ENCODE results near the gene RASSF5. TPM values are rescaled to one million over a fixed set of nuclear protein-coding genes. Genes with fewer than 3 reads are reported as not detected.

The RASSF5 gene
- total and polyA plus RNA-seq, 9 of the 15 experiments (the other 6 are each of a cell fraction or from before 2014, with no cell fraction given), result 6.1 to 41.0 (median 25.2) TPM

DNA sequence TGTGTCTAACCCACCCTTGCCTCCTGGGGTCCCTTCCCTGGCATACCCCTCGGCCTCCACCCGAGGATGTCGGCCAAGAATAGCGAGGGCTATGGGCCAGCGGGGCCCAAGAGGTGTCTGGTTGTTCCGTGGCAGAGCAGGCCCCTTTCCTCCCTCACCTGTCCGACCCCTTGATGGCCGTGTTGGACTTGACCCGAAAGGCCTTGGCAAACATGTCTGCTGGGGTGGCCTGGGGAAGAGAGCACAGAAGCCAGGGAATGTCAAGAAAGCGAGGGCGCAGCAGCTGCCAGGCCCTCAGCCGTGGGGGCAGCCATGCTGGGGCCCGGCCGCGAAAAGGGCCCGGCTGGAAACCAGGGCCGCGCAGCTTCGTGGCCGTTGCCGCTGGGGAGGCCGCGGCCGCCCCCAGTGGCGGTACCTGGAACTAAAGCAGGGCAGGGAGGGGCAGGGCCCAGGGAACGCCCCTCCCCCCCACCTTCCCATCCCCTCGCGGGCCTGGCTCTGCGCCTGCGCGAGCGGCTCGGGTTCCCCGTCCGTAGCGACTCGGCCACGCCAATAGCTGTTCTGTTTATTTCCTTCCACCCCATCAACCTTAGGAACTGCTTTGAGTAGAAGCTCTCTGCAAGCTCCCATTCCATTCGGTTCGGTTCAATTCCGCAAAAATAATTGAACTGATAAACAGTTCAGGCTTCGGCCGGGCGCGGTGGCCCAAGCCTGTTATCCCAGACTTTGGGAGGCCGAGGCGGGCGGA is 105.0 kb downstream of the RASSF5 start, which contains the start of gene EIF2D (continued):
- TF ChIP-seq TEAD4 (IDR thresholded peaks at IDR 0.05; ENCODE audit: low read length), result peak; percentile 49
- TF ChIP-seq TEAD4 (CRISPR knock-in tag; IDR thresholded peaks at IDR 0.05; ENCODE audit: borderline replicate concordance), result no peak
- 0 out of 2 replicates have a peak, but pooled peaks have one; percentile 54 for TF ChIP-seq MYNN (IDR thresholded peaks at IDR 0.05)
- TF ChIP-seq MYNN (CRISPR knock-in tag; IDR thresholded peaks at IDR 0.05), result no peak
- TF ChIP-seq HNRNPH1 (optimal IDR thresholded peaks at IDR 0.05; ENCODE audit: low read depth, low read length), result no peak
- peak; percentile 79 for TF ChIP-seq DMBX1 (CRISPR knock-in tag; IDR thresholded peaks at IDR 0.05; ENCODE audit: borderline replicate concordance)
- TF ChIP-seq ZFP36 (IDR thresholded peaks at IDR 0.05; ENCODE audit: low read depth, low read length, partially characterized antibody), result no peak
- TF ChIP-seq, protein P1, sequence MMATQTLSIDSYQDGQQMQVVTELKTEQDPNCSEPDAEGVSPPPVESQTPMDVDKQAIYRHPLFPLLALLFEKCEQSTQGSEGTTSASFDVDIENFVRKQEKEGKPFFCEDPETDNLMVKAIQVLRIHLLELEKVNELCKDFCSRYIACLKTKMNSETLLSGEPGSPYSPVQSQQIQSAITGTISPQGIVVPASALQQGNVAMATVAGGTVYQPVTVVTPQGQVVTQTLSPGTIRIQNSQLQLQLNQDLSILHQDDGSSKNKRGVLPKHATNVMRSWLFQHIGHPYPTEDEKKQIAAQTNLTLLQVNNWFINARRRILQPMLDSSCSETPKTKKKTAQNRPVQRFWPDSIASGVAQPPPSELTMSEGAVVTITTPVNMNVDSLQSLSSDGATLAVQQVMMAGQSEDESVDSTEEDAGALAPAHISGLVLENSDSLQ (IDR thresholded peaks at IDR 0.05), result 0 out of 2 replicates have a peak, but pooled peaks have one; percentile 6
- peak; percentile 92 for TF ChIP-seq ETV5 (CRISPR knock-in tag; IDR thresholded peaks at IDR 0.05; ENCODE audit: low read depth)
- TF ChIP-seq NR2F6 (CRISPR knock-in tag; IDR thresholded peaks at IDR 0.05), result no peak
- no peak; the same call in 1 of the 2 replicates for TF ChIP-seq LEF1 (IDR thresholded peaks at IDR 0.05)
- TF ChIP-seq, protein P2, sequence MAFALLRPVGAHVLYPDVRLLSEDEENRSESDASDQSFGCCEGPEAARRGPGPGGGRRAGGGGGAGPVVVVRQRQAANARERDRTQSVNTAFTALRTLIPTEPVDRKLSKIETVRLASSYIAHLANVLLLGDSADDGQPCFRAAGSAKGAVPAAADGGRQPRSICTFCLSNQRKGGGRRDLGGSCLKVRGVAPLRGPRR (CRISPR knock-in tag; IDR thresholded peaks at IDR 0.05), result peak; percentile 2; the same call in 1 of the 2 replicates
- peak; percentile 88 to 96 for TF ChIP-seq NONO (IDR thresholded peaks at IDR 0.05; ENCODE audit: low read depth in 2 of 2, low read length in 1 of 2)
- TF ChIP-seq, protein P3, sequence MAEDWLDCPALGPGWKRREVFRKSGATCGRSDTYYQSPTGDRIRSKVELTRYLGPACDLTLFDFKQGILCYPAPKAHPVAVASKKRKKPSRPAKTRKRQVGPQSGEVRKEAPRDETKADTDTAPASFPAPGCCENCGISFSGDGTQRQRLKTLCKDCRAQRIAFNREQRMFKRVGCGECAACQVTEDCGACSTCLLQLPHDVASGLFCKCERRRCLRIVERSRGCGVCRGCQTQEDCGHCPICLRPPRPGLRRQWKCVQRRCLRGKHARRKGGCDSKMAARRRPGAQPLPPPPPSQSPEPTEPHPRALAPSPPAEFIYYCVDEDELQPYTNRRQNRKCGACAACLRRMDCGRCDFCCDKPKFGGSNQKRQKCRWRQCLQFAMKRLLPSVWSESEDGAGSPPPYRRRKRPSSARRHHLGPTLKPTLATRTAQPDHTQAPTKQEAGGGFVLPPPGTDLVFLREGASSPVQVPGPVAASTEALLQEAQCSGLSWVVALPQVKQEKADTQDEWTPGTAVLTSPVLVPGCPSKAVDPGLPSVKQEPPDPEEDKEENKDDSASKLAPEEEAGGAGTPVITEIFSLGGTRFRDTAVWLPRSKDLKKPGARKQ (CRISPR knock-in tag; IDR thresholded peaks at IDR 0.05), result peak; percentile 95
- TF ChIP-seq, protein P4, sequence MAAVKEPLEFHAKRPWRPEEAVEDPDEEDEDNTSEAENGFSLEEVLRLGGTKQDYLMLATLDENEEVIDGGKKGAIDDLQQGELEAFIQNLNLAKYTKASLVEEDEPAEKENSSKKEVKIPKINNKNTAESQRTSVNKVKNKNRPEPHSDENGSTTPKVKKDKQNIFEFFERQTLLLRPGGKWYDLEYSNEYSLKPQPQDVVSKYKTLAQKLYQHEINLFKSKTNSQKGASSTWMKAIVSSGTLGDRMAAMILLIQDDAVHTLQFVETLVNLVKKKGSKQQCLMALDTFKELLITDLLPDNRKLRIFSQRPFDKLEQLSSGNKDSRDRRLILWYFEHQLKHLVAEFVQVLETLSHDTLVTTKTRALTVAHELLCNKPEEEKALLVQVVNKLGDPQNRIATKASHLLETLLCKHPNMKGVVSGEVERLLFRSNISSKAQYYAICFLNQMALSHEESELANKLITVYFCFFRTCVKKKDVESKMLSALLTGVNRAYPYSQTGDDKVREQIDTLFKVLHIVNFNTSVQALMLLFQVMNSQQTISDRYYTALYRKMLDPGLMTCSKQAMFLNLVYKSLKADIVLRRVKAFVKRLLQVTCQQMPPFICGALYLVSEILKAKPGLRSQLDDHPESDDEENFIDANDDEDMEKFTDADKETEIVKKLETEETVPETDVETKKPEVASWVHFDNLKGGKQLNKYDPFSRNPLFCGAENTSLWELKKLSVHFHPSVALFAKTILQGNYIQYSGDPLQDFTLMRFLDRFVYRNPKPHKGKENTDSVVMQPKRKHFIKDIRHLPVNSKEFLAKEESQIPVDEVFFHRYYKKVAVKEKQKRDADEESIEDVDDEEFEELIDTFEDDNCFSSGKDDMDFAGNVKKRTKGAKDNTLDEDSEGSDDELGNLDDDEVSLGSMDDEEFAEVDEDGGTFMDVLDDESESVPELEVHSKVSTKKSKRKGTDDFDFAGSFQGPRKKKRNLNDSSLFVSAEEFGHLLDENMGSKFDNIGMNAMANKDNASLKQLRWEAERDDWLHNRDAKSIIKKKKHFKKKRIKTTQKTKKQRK (IDR thresholded peaks at IDR 0.05; ENCODE audit: borderline replicate concordance, low read depth, low read length), result peak; percentile 34; the same call in 1 of the 2 replicates
- peak; percentile 40; the same call in 1 of the 2 replicates for TF ChIP-seq ATF1 (CRISPR knock-in tag; IDR thresholded peaks at IDR 0.05)
- TF ChIP-seq ATF1 (tag; IDR thresholded peaks at IDR 0.05), result peak; percentile 83
- TF ChIP-seq ZNF121 (CRISPR knock-in tag; conservative IDR thresholded peaks at IDR 0.05), result no peak
- TF ChIP-seq ZEB2 (IDR thresholded peaks at IDR 0.05), result peak; percentile 98
- TF ChIP-seq, protein P5, sequence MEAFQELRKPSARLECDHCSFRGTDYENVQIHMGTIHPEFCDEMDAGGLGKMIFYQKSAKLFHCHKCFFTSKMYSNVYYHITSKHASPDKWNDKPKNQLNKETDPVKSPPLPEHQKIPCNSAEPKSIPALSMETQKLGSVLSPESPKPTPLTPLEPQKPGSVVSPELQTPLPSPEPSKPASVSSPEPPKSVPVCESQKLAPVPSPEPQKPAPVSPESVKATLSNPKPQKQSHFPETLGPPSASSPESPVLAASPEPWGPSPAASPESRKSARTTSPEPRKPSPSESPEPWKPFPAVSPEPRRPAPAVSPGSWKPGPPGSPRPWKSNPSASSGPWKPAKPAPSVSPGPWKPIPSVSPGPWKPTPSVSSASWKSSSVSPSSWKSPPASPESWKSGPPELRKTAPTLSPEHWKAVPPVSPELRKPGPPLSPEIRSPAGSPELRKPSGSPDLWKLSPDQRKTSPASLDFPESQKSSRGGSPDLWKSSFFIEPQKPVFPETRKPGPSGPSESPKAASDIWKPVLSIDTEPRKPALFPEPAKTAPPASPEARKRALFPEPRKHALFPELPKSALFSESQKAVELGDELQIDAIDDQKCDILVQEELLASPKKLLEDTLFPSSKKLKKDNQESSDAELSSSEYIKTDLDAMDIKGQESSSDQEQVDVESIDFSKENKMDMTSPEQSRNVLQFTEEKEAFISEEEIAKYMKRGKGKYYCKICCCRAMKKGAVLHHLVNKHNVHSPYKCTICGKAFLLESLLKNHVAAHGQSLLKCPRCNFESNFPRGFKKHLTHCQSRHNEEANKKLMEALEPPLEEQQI (IDR thresholded peaks at IDR 0.05), result peak; percentile 95

All from K562 (cell line).